ENCODE results near the gene CNTNAP2.

The CNTNAP2 gene

DNA sequence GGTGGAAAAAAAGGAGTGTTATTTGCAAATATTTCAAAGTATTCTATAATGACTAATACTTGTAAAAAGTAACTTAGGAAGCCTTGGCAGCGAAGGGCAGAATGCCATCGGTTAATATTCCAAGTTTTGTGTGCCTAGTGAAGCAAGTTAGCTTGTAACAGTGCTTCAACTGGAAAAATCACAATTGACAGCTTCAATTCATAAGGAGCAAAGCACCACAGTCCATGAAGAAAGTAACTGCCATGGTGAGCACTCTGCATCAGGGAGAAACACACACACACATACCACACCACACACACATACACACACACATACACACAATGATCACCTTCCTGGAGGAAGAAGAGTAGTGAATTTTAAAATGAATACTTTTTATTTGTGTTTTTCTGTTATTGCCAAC is 298.3 kb downstream of the CNTNAP2 start:
- no peak for DNase-seq (ENCODE audit: low read depth, low spot score)

DNA sequence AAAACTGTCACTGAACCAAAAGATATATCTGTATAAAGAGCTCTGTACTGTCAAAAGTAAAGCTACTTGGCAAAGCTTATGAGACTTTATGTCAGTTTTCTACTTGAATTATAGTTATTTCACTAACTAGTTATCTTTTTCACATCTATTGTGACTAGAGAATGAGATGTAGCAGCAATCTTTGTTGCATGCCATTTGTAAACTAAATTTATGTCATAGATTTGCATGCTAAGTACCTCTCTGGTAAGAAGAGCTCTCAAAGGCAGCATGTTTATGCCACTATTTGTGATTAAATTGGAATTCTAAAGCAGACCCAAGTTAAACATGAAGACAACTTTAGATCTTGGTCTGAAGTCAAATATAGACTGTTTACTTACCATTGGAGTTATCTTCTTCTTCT is 300.6 kb downstream of the CNTNAP2 start:
- no peak for DNase-seq (ENCODE audit: low read depth, low spot score)

DNA sequence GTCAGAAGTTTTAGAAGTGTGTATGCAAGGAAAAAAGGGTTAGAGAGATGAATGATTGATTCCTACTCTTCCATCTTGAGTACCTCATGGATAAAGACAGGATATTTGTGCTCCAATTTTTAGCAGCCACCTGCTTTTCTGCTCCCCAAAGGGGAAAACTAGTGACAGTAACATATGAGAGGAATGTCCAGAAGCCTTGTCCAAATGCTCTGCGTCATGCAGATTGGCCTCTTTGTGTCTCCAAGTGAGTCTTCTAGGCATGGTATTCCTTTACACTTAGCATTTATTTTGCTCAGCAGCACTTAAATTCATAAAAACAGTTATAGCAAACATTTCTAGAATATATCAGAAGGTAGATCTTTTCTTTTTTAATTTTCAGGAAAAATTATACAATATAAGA is 306.8 kb downstream of the CNTNAP2 start:
- no peak for DNase-seq (ENCODE audit: low read depth, low spot score)

DNA sequence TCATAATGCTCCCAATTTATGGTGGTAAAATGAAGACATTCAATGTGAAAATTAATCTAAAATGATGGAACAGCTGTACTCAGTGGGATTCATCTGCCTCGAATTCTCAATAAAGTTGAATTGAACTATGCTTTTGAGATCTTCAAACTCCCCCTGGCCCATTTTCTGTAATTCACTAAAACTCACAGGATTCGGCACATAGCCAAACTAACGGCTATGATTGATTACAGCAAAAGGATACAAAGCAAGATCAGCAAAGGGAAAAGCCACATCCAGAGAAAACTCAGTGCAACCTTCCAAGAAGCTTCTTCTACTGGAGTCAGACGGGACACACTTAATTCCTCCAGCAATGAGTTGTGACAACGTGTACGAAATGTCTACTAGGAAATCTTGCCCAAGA is 307.5 kb downstream of the CNTNAP2 start:
- DNase-seq (ENCODE audit: low read depth, low spot score) = no peak

DNA sequence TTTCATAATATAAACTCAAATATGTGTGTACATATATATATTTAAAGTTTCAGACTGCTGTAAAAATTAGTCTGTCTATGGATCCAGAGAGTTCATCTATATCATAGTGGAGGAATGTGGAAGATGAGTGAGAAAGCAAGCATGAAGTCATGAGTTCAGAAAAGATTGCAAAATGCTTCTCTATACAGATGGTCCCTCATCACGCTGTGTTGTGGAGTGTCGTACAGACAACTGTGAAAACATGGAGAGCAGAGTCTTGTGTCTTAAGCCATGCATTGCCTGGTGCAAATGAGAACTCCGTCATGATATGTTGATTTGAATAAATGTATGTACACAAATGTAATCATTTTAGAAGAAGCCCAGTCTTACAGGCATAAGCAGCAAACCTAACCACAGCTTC is 316.9 kb downstream of the CNTNAP2 start:
- DNase-seq (ENCODE audit: low read depth, low spot score) = no peak

DNA sequence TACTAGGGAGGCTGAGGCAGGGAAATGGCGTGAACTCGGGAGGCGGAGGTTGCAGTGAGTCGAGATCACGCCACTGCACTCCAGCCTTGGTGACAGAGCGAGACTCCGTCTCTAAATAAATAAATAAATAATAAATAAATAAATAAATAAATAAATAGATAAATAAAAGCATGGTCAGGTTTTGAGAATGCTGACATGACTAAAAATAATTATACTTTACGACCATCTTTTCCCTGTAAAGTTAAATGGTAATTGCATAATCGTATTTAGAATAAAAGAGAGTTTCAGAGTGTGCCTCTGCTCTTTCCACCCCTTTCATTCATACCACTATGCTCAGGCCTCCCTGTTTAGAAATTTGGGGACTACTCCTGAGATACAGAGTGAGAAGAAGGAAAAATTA is 326.5 kb downstream of the CNTNAP2 start:
- no peak for DNase-seq (ENCODE audit: low read depth, low spot score)

DNA sequence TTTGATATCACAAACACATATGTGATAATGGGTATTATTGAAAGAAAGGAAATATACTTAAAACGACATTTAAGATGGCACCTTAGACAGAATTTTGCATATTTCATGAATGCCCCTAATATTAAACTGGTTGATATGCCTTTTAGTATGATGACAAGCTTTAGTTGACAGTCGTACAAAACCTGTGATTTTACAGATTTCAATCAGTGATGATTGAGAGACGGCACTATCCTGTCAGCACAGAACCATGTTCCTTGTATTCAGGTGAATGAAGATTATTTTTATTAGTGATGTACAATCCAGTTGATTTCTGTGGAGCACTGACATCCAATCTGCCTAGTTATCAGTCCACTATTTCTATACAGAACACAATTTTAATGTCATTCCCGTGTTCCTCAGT is 333.0 kb downstream of the CNTNAP2 start:
- DNase-seq (ENCODE audit: low read depth, low spot score) = no peak

DNA sequence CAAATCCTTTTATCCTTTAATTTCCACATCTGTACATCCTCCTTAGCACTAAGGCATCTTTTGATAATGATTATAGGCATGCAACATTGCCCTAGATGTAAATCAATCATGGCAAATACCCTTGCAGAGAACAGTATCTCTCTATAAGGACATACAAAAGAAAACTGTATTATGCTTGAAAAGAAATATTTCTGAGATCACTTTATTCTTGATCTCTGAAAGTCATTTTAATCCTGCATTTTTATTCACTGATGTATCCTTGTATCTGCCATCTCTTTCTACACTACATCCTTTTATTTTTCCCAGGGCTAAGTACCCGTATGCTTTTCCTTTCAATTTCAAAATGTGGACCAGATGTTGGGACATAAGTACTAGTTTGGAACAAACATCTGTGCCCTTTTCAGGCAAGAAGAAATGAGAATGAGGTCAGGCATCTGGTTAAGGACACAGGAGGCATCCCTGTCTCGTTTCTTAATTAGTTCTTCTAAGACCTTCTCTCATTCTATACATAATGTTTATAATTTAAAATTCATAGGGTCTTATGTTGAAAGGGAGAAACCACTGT is 338.6 kb downstream of the CNTNAP2 start:
- no peak for DNase-seq (ENCODE audit: low read depth, low spot score)

DNA sequence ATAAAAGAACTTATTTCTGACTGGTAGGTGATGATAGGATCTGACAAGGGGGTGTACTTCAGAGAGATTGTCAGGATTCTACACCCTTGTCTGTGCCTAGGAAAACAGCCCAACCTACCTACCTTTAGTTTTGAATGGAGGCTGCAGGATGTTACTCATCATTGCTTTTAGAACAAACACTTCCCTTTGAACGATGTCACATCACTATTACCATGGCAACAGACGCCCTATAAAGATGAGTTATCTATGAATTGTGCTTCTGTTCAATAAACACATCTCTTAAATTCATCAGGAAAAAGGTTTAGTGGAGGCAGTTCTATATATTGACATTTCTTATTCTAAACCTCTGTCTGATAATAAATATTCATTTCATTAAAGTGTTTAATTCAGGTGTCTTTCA is 362.4 kb downstream of the CNTNAP2 start:
- DNase-seq (ENCODE audit: low read depth, low spot score) = no peak

DNA sequence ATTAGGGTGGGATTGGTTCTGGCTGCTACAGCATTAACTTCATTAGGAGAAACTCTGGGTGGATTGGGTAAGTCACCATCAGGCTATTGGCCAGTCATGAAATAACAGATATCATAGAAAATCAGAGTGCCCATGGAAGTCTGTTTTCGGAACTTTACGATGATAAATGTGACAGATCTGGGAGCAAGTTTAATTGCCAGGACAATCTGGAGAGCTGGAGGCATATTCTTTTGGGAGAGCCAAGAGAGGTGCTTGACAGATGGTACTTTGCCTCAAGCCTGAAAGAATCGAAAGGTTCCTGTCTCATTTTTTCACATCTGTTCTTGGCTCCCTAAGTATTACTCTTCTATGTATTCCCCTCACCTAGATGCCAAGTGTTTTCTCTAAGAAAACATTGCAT is 369.9 kb downstream of the CNTNAP2 start:
- no peak for DNase-seq (ENCODE audit: low read depth, low spot score)

DNA sequence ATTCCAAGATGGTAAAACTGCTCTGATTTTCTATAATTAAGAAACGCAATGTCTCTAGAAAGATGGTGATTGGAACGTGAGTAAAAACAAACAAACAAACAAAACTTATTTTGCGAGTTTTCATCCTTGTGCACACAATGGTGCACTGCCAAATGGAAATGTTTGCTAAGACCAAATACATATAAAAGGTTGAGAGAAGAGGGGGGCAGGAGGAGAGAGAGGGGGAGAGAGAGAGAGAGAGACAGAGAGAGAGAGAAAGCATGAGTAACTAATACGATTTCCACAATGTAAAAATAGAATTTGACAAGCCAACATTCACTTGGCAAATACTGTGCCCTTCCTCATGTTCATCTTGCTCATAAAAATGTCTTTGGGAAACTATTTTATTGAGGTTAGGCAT is 375.4 kb downstream of the CNTNAP2 start:
- DNase-seq (ENCODE audit: low read depth, low spot score) = no peak

DNA sequence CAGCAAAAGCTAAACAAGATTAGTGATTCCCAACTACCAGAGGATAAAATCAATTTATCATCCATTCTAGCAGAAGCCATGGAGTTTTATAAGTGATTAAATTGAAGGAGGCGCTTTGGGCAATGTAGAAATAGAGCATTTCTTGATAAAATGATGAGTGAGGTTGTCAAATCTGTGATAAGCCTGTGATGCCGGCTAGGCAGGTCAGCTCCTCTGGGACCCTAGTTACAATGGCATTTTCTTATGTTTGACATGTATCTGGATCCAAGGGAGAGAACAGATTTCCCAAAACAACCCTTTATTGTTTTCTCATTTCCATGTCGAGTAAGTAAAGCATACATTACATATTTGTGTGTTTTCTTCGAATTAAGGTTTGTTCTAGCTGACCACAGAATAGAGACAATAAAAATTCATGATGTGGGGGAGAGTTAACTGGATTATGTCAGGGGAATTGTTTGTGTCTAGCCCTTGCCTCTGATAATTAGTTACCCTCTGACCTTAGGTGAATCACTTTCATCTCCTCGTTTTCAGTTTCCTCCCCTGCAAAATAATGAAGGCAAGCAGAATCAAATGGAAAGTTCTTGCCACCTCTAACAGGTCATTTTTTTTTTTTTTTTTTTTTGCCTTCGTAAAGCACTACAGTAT is 378.5 kb downstream of the CNTNAP2 start:
- DNase-seq (ENCODE audit: low read depth, low spot score) = no peak

DNA sequence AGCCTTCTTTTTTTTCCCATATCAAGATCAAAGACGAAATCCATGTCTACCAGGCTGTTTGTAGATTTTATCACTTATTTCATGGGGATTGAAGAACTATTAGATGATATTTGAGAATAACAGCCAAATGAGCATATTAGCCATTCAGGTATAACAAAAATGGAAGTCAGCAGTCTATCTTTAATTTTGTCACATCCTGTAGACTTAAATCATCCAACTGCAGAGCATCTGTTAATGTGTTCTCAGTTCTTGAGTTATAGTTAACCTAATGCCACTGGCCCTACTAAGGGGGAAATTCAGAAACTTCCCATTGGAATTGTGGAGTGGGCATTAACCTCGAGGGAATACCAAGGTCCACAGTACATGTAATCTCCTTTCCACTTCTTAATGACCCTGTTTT is 380.1 kb downstream of the CNTNAP2 start:
- no peak for DNase-seq (ENCODE audit: low read depth, low spot score)

DNA sequence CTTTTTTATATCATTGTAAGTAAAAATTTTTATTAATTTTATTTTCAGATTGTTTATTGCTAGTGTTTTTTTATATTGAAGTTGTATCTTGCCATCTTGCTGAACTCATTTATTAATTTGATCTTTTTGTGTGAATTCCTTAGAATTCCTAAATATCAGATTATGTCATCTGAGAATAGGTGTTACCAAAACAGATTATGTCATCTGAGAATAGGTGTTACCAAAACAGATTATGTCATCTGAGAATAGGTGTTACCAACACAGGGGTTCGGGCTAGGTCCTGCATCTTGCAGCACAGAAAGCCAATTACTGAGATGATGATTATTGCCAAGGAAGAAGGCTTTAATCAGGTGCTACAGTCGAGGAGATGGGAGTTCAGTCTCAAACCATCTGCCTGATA is 383.4 kb downstream of the CNTNAP2 start:
- no peak for DNase-seq (ENCODE audit: low read depth, low spot score)

DNA sequence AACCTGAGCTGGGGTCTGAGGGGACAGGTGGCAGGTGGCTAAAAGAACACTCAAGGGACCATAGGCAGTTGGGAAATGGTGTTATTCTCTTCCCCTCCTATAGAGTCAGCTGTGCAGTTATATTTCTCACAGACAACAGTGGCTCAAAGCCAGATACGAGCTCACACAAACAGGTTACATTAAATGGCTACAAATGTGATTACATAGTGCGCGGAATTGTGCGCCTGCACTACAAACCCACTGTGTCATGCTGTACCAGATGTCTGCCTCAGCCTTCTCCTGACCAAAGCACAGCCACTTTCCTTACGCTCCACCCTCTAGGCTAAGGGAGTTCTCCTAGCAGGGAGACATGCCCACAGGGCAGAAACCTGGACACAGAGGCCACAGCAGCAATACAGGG is 387.2 kb downstream of the CNTNAP2 start:
- no peak for DNase-seq (ENCODE audit: low read depth, low spot score)

DNA sequence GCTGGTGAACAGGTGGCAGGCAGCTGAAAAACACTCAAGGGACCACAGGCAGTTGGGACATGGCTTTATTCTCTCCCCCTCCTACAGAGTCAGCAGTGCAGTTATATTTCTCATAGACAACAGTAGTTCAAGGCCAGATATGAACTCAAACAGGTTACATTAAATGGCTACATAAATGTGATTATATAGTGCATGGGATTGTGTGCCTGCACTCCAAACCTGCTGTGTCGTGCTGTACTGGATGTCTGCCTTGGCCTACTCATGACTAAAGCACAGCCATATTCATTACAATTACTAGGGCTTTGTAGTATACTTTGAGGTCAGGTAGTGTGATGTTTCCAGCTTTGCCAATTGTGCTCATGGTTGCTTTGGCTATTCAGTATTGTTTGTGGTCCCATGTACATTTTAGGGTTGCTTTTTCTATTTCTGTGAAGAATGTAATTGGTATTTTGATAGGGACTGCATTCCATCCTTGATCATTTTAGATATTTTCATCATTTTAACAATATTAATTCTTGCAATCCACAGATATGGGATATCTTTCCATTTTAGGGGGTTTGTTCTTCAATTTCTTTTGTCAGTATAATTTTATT is 393.6 kb downstream of the CNTNAP2 start:
- DNase-seq (ENCODE audit: low read depth, low spot score) = no peak

DNA sequence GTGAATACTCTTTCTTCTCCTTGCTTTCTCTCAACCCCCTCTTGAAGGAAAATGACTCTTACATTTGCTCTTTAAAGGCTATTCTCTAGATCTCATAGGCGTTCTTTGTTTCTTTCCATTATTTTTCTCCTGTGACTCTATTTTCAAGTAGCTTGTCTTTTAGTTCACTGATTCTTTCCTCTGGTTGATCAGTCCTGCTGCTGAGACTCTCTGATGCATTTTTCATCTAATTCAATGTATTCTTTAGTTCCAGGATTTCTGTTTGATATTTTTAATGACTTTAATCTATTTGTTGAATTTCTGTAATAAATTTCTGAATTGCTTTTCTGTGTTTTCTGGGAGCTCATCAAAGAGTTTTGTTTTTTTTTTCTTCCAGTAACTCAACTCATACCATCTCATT is 397.7 kb downstream of the CNTNAP2 start:
- no peak for DNase-seq (ENCODE audit: low read depth, low spot score)

DNA sequence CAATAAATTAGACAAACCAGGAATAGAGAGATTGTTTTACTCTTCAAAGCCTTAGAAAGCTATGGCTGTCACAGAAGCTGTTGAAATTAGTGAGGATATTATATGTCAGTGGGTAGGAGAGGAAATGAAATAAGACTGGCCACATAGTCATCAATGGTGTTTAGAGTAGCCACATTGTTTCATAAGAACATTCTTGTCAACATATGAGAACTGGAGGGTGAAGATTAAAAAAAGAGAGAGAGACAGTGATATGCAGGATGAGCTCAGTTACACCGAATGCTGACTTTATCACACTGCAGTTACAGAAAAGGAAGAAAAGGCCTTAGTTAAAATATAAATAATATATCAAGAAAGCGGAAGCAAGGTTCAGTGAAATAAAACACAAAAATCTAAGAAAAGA is 412.0 kb downstream of the CNTNAP2 start:
- DNase-seq (ENCODE audit: low read depth, low spot score) = no peak

DNA sequence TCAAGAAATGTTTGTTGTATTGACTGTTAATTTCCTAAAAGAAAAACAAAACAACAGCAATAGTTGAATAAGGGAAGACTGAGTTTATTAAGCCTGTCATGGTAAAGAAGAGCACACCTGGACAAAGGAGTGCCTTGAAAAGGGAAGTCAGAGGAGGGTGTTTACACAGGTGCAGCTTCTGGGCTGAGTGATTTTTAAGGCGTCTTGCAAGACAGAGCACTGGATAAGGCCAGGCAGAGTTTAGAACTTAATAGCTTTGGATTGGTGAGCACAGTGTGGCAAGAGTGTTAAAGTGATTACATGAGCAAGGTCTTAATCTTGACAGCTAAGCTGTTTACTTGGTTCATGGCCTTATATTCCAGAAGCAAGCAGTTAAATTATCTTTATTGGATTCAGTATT is 423.2 kb downstream of the CNTNAP2 start:
- DNase-seq (ENCODE audit: low read depth, low spot score) = no peak

DNA sequence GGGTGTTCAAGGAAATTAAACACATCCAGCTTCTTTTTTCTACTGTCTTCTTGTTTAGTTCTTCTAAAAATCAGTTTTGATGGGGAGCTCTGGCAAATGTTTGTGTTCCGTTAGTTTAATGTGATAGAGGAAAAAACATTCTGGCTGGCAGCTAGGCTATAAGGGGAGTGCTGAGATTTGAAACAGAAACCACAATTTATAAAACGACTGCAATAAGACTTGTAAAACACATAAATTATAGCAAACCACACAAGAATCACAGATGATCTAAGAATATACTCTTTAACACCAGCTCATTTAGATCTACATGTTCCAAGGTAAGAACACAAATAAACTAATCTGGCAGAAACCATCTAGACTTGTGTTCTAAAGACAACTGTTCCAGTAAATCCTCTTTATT is 425.5 kb downstream of the CNTNAP2 start:
- no peak for DNase-seq (ENCODE audit: low read depth, low spot score)

DNA sequence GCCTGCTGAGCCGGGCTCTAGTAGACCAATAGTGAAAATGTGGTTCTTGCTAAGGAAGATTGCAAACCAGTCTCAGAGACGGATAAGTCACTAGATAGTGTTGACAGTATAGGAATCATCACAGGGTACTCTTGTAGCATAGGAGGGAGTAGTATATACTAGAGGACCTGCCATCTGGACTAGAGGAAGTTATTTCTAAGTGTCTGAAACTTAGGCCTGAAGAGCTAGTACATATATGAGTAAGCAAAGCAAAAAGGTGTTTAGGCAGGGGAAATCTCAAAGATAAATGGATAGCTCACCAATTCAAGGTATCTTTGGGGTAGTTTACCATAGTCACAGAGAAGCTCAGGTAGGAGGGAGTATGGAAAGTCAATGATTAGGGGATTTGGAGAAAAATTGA is 428.1 kb downstream of the CNTNAP2 start:
- no peak for DNase-seq (ENCODE audit: low read depth, low spot score)

DNA sequence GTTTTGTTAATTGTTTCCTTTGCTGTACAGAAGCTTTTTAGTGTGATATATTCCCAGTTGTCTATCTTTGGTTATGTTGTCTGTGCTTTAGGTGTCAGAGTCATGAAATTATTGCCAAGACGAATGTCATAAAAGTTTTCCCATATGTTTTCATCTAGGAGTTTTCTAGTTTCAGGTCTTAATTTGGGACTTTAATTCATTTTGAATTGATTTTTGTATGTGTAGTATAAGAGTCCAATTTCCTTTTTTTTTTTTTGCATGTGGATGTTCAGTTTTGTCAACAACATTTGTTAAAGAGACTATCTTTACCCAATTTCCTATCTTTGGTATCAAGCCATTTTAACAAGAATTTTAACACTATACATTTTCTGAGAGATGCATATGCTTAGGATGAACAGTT is 432.2 kb downstream of the CNTNAP2 start:
- DNase-seq (ENCODE audit: low read depth, low spot score) = no peak

DNA sequence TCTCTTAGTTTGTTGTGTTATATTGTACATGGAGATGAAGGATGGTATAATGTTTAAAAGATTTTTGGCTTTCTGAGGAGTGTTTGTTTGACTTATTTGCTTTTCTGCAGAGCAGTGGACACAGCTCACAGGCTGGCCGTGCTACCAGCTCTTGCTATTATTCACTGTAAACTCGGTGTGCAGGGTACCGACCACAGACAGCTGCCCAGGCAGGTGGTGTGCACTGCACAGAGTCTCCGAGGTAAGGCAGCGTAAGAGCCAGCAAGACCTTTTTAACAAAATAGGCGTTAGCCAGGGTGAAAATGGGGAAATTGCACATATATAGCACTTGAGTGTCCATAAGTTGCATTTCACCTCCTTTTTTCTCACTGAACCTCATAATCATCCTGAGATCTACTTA is 438.0 kb downstream of the CNTNAP2 start:
- DNase-seq (ENCODE audit: low read depth, low spot score) = no peak

DNA sequence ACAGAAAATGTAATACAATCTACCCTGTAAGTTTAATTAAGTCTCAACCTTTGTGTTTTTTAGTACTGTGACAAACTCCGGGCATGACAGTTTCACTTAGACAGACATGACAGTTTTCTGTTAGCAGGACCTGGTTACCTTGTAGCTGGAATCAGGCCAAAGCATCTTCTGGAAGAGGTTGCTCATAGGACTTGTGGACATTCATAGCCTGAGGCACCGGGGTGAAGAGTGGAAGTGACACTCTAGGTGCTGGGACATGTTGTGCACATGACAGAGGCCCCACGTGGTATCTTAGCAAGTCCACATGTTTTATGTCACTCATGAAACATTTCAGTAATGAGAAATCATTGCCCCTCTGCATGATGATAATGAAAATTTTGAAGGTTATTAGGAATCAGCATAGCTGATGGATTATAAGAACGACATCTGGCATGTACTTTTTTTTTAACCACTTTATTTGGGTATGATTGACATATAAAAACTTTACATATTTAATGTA is 441.4 kb downstream of the CNTNAP2 start:
- no peak for DNase-seq (ENCODE audit: low read depth, low spot score)

Measured in activated CD4-positive, CD25-positive, alpha-beta regulatory T cell treated with anti-CD3 and anti-CD28 coated beads, Interleukin-2, amount 50 U/mL, for 16 hours (primary cell).